Lung (tissue), 12 donors: ENCODE results near the gene SLC10A2. TPM values are rescaled to one million over a fixed set of nuclear protein-coding genes. Genes with fewer than 3 reads are reported as not detected.
A peak's percentile ranks its signal among the peaks of the same experiment; 100 is the strongest.

ENCODE experiments used
- ATAC-seq: fragments of 200-7000 bp; cut with Tn5 transposase; one replicate; pipeline ENCODE4 v1.9.1; 2020; ENCODE audit warnings: moderate number of reproducible peaks; ENCODE audit not compliant: insufficient read depth, low FRiP score
- DNase-seq, 3 donors: peaks; one replicate each; pipeline ENCODE4 v3.0.0-alpha.2; 2013 to 2017
- H3K27ac ChIP-seq, 2 donors: one replicate each; pipeline ENCODE4 v1.5.1; 2013; ENCODE audit warnings: mild to moderate bottlenecking in 2 of 2, moderate library complexity in 2 of 2, control low read depth in 1 of 2, inconsistent platforms in 1 of 2, low read depth in 1 of 2, low read length in 1 of 2
- H3K27me3 ChIP-seq, 3 donors: one replicate each; pipeline ENCODE4 v1.5.1; 2013; ENCODE audit warnings: low read length in 2 of 3; ENCODE audit not compliant: control insufficient read depth in 3 of 3, insufficient read depth in 3 of 3
- H3K36me3 ChIP-seq, 4 donors: one replicate each; pipeline ENCODE4 v1.5.1; 2013; ENCODE audit warnings: low read length in 4 of 4, mild to moderate bottlenecking in 1 of 4, moderate library complexity in 1 of 4; ENCODE audit not compliant: control insufficient read depth in 4 of 4, insufficient read depth in 4 of 4
- H3K4me1 ChIP-seq, 5 donors: one replicate each; pipeline ENCODE4 v1.5.1; 2013; ENCODE audit warnings: low read length in 5 of 5, mild to moderate bottlenecking in 2 of 5, moderate library complexity in 1 of 5; ENCODE audit not compliant: control insufficient read depth in 5 of 5, insufficient read depth in 5 of 5
- H3K4me3 ChIP-seq: one replicate; pipeline ENCODE4 v1.5.1; 2013; ENCODE audit warnings: mild to moderate bottlenecking, control low read depth, moderate library complexity
- H3K9ac ChIP-seq, 2 donors: one replicate each; pipeline ENCODE4 v1.5.1; 2013; ENCODE audit warnings: low read length in 2 of 2, control low read depth in 1 of 2; ENCODE audit not compliant: insufficient read depth in 1 of 2
- H3K9me3 ChIP-seq, 4 donors: one replicate each; pipeline ENCODE4 v1.5.1; 2013; ENCODE audit warnings: low read length in 3 of 4, mild to moderate bottlenecking in 1 of 4, moderate library complexity in 1 of 4; ENCODE audit not compliant: control insufficient read depth in 4 of 4, insufficient read depth in 3 of 4
- CTCF ChIP-seq: IDR thresholded peaks from 2 replicates; pipeline ENCODE4 v1.5.1; 2012; ENCODE audit warnings: mild to moderate bottlenecking; ENCODE audit errors: control extremely low read depth, extremely low read depth
- WGBS, 2 donors: extraction: QIAGEN DNeasy Blood & Tissue Kit; methylation state at CpG; one replicate each; pipeline ENCODE4 v1.1.7; 2013; 5-methylcytosine and 5-hydroxymethylcytosine counted together
- polyA plus RNA-seq, 2 donors: library from polyadenylated mRNA; stranded (reverse); fragments of 200-250 nt; gene quantifications; one replicate each; pipeline ENCODE4 v1.2.1, GENCODE V29; 2013
- total RNA-seq, 2 donors: library from RNA; depleted of rRNA in 1 of 2; stranded (reverse); fragments of >200 nt in 1 of 2; gene quantifications; one replicate each; pipeline ENCODE4 v1.2.1, GENCODE V29; 2014 to 2021
- donor health status: control.
- donor health status: control.
- donor health status: Bipolar disorder and iron deficiency.
- donor health status: healthy.
- donor health status: DM: yes; HTN: yes; CAD: no.

The SLC10A2 gene
- total and polyA plus RNA-seq, 4 donors = 13.7 TPM; not detected in 3

- Histone ChIP-seq H3K27me3 (no peaks in the 10 kb centered on the region), H3K4me3 (no peak overlapping the region), H3K9ac (no peak overlapping the region), H3K36me3 (no peaks in the 10 kb centered on the region), H3K27ac (no peak overlapping the region), H3K4me1 (peaks cover 0 to 8% (median 1%) of the 10 kb centered on the region in 5 donors), H3K9me3 (no peaks in the 10 kb centered on the region)
- DNase-seq (no peak), ATAC-seq (no peak)
- WGBS, 2 donors = 24 to 38% methylated on average over 1 of the region's 1 CpG
- TF ChIP-seq CTCF = no peak
Measured at GRCh38 chr13:103009051-103009840, 57.0 kb downstream of the SLC10A2 start.

DNA sequence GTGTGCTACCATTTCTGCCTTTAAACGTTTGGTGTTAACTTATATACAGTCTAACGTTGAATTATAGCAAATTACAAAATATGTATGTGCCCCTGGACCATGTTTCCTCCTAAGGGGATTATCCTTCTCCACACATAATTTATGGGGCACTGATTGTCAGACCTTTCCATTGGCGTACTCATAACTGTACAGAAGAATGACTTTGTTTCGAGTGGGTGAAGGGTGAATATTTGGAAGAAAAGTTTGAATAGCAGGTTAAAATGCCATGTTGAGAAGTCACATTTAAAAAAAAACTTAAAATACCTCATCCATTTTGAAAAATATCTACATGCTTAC, 58.8 kb downstream of the SLC10A2 start:
- no peak overlapping the region for H3K4me3 ChIP-seq
- H3K9me3 ChIP-seq = no peaks in the 10 kb centered on the region
- no peaks in the 10 kb centered on the region for H3K27me3 ChIP-seq
- no peak overlapping the region for H3K9ac ChIP-seq
- no peaks in the 10 kb centered on the region for H3K36me3 ChIP-seq
- DNase-seq (no peak), ATAC-seq (no peak)
- H3K27ac ChIP-seq = no peak overlapping the region
- WGBS, 2 donors = 86 to 89% methylated on average over 4 of the region's 4 CpGs
- TF ChIP-seq CTCF = no peak
- H3K4me1 ChIP-seq = peaks cover 0 to 9% (median 1%) of the 10 kb centered on the region in 5 donors

GRCh38 chr13:103006641-103007426, 59.4 kb downstream of the SLC10A2 start:
- Histone ChIP-seq H3K27ac (no peak overlapping the region), H3K4me1 (peaks cover 0 to 9% (median 1%) of the 10 kb centered on the region in 5 donors), H3K9me3 (no peaks in the 10 kb centered on the region), H3K9ac (no peak overlapping the region), H3K36me3 (no peaks in the 10 kb centered on the region), H3K4me3 (no peak overlapping the region), H3K27me3 (no peaks in the 10 kb centered on the region)
- peak in 2 of 3 donors; percentile 56 to 70 for DNase-seq
- ATAC-seq = no peak
- whole genome bisulfite sequencing, 2 donors = 78 to 81% methylated on average over 11 of the region's 11 CpGs
- no peak for TF ChIP-seq CTCF
